Stimulated activated CD8-positive, alpha-beta memory T cell treated with anti-CD3 and anti-CD28 coated beads, Interleukin-7, amount 100 ng/mL, for 1 hour (primary cell): ENCODE measurements around the gene ABCA1.

Experiments
- DNase-seq, 2 donors: peaks; one replicate each; pipeline ENCODE4 v3.0.0-alpha.2; 2020; ENCODE audit warnings: low read depth in 2 of 2

Gene ABCA1

GRCh38 chr9:104800068-104800785, 127.7 kb downstream of the ABCA1 start:
- no peak for DNase-seq

- no peak for DNase-seq
These were observed 129.6 kb downstream of the ABCA1 start for GRCh38 chr9:104798209-104798995.

- no peak for DNase-seq
These were observed 132.1 kb downstream of the ABCA1 start for GRCh38 chr9:104795857-104796256.

GRCh38 chr9:104795082-104795481, 132.9 kb downstream of the ABCA1 start:
- no peak for DNase-seq

- DNase-seq, result no peak
These were observed 133.9 kb downstream of the ABCA1 start for GRCh38 chr9:104794070-104794469.

- DNase-seq, result no peak
These were observed 139.7 kb downstream of the ABCA1 start for GRCh38 chr9:104788251-104788650.

GRCh38 chr9:104787306-104788015, 140.5 kb downstream of the ABCA1 start:
- no peak for DNase-seq

- DNase-seq, result no peak
These were observed 141.7 kb downstream of the ABCA1 start for GRCh38 chr9:104786293-104786692.

GRCh38 chr9:104784098-104784497, 143.9 kb downstream of the ABCA1 start:
- DNase-seq, result no peak

GRCh38 chr9:104783588-104783987, 144.4 kb downstream of the ABCA1 start:
- no peak for DNase-seq

- DNase-seq, result no peak
These were observed 147.1 kb downstream of the ABCA1 start for GRCh38 chr9:104780796-104781395.

- no peak for DNase-seq
These were observed 147.9 kb downstream of the ABCA1 start for GRCh38 chr9:104779946-104780535.

GRCh38 chr9:104779334-104779733, 148.6 kb downstream of the ABCA1 start:
- no peak for DNase-seq

GRCh38 chr9:104778802-104779201, 149.2 kb downstream of the ABCA1 start:
- DNase-seq, result no peak

GRCh38 chr9:104776797-104777196, 151.2 kb downstream of the ABCA1 start:
- no peak for DNase-seq

- DNase-seq, result no peak
These were observed 152.0 kb downstream of the ABCA1 start for GRCh38 chr9:104775976-104776375.

GRCh38 chr9:104775574-104775936, 152.4 kb downstream of the ABCA1 start:
- no peak for DNase-seq

- DNase-seq, result no peak
These were observed 153.0 kb downstream of the ABCA1 start for GRCh38 chr9:104774831-104775573.

- DNase-seq, result no peak
These were observed 153.8 kb downstream of the ABCA1 start for GRCh38 chr9:104774132-104774531.

- no peak for DNase-seq
These were observed 155.0 kb downstream of the ABCA1 start for GRCh38 chr9:104772714-104773510.
